DOHH2 (cell line): ENCODE measurements around the gene ITPR2.

Source experiments
- H3F3A ChIP-seq: fragments of 200-600 bp; sonication (generic), shearing (Covaris generic); 2 replicates; pipeline ENCODE4 v1.6.0; 2016; ENCODE audit warnings: antibody characterized with exemption, mild to moderate bottlenecking; ENCODE audit not compliant: control insufficient read depth, insufficient read depth
- H3K27ac ChIP-seq: fragments of 200-600 bp; sonication (generic); 2 replicates; pipeline ENCODE4 v1.5.1; 2014; ENCODE audit warnings: low read depth, mild to moderate bottlenecking, low read length, moderate library complexity
- H3K27me3 ChIP-seq: fragments of 200-600 bp; sonication (generic); 2 replicates; pipeline ENCODE4 v1.6.1; 2014; ENCODE audit warnings: mild to moderate bottlenecking, low read length, mixed read lengths; ENCODE audit not compliant: control insufficient read depth
- H3K36me3 ChIP-seq: fragments of 200-600 bp; sonication (generic); 2 replicates; pipeline ENCODE4 v1.6.1; 2014; ENCODE audit warnings: mild to moderate bottlenecking, low read length, moderate library complexity, mixed read lengths; ENCODE audit not compliant: control insufficient read depth
- H3K4me1 ChIP-seq: fragments of 200-600 bp; sonication (generic); 2 replicates; pipeline ENCODE4 v1.6.1; 2014; ENCODE audit warnings: mild to moderate bottlenecking, low read length, mixed read lengths; ENCODE audit not compliant: control insufficient read depth
- H3K4me2 ChIP-seq: fragments of 200-600 bp; sonication (generic); 2 replicates; pipeline ENCODE4 v1.6.0; 2014; ENCODE audit warnings: mild to moderate bottlenecking, low read length, moderate library complexity
- H3K4me3 ChIP-seq: fragments of 200-600 bp; sonication (generic); 2 replicates; pipeline ENCODE4 v1.5.1; 2014; ENCODE audit warnings: mild to moderate bottlenecking, low read length, mixed read lengths
- H3K79me2 ChIP-seq: fragments of 200-600 bp; sonication (generic); 2 replicates; pipeline ENCODE4 v1.6.1; 2014; ENCODE audit warnings: mild to moderate bottlenecking, low read length, mixed read lengths; ENCODE audit not compliant: control insufficient read depth
- H3K9me2 ChIP-seq: fragments of 200-600 bp; sonication (generic); replicated peaks from 2 replicates; pipeline ENCODE4 v1.6.1; 2014; ENCODE audit warnings: mild to moderate bottlenecking, low read length, mixed read lengths; ENCODE audit not compliant: control insufficient read depth
- H3K9me3 ChIP-seq: fragments of 200-600 bp; sonication (generic); 2 replicates; pipeline ENCODE4 v1.6.1; 2014; ENCODE audit warnings: antibody characterized with exemption, low read length, mixed read lengths; ENCODE audit not compliant: control insufficient read depth, insufficient read depth
- H4K20me1 ChIP-seq: fragments of 200-600 bp; sonication (generic); 2 replicates; pipeline ENCODE4 v1.6.0; 2014; ENCODE audit warnings: low read depth, mild to moderate bottlenecking, antibody characterized with exemption, low read length, moderate library complexity; ENCODE audit not compliant: control insufficient read depth, insufficient read depth
- CTCF ChIP-seq: fragments of 200-600 bp; sonication (generic); IDR thresholded peaks from one replicate; pipeline ENCODE4 v1.5.1; 2014; ENCODE audit warnings: antibody characterized with exemption, mild to moderate bottlenecking, low read depth, low read length; ENCODE audit not compliant: poor library complexity, severe bottlenecking
- EZH2phosphoT487 ChIP-seq: fragments of 200-600 bp; sonication (generic); IDR thresholded peaks from 2 replicates; pipeline ENCODE4 v1.6.1; 2017; ENCODE audit warnings: borderline replicate concordance, mild to moderate bottlenecking, antibody characterized with exemption, low read length, moderate library complexity, mixed read lengths

Gene ITPR2

GRCh38 chr12:26800858-26801257 is 32.1 kb downstream of the ITPR2 start:
- Histone ChIP-seq H3K27ac (no peak overlapping the region), H3K4me2 (no peak overlapping the region), H3K4me1 (peaks cover 21% of the 10 kb centered on the region), H3K9me2 (no peaks in the 10 kb centered on the region), H3K9me3 (no peaks in the 10 kb centered on the region), H3F3A (peaks cover 4% of the 10 kb centered on the region; the same call in 1 of the 2 replicates), H3K27me3 (no peaks in the 10 kb centered on the region), H3K4me3 (no peak overlapping the region), H3K79me2 (peaks cover 31% of the 10 kb centered on the region), H3K36me3 (peaks cover 7% of the 10 kb centered on the region; the same call in 1 of the 2 replicates), H4K20me1 (no peaks in the 10 kb centered on the region)
- TF ChIP-seq EZH2phosphoT487 (no peak), CTCF (no peak)

- Histone ChIP-seq H3K4me3 (no peak overlapping the region), H3K27me3 (no peaks in the 10 kb centered on the region), H3F3A (peaks cover 4% of the 10 kb centered on the region; the same call in 1 of the 2 replicates), H3K9me2 (no peaks in the 10 kb centered on the region), H3K4me2 (no peak overlapping the region), H3K4me1 (peaks cover 21% of the 10 kb centered on the region), H3K9me3 (no peaks in the 10 kb centered on the region), H3K36me3 (peaks cover 7% of the 10 kb centered on the region; the same call in 1 of the 2 replicates), H3K79me2 (peaks cover 29% of the 10 kb centered on the region), H3K27ac (no peak overlapping the region), H4K20me1 (no peaks in the 10 kb centered on the region)
- TF ChIP-seq CTCF (no peak), EZH2phosphoT487 (no peak)
Measured at GRCh38 chr12:26800347-26800746, 32.6 kb downstream of the ITPR2 start.

- Histone ChIP-seq H3K9me2 (no peaks in the 10 kb centered on the region), H3K4me1 (peaks cover 21% of the 10 kb centered on the region), H3K9me3 (no peaks in the 10 kb centered on the region), H3K4me3 (no peak overlapping the region), H3K4me2 (no peak overlapping the region), H4K20me1 (no peaks in the 10 kb centered on the region), H3K27ac (no peak overlapping the region), H3F3A (peaks cover 4% of the 10 kb centered on the region; the same call in 1 of the 2 replicates), H3K27me3 (no peaks in the 10 kb centered on the region), H3K79me2 (peaks cover 29% of the 10 kb centered on the region), H3K36me3 (peaks cover 7% of the 10 kb centered on the region; the same call in 1 of the 2 replicates)
- TF ChIP-seq EZH2phosphoT487 (no peak), CTCF (no peak)
Measured at GRCh38 chr12:26799741-26800140, 33.3 kb downstream of the ITPR2 start.
